Hippocampal formation (tissue), 2 donors: ENCODE data around the gene S100A2.
A peak's percentile ranks its signal among the peaks of the same experiment; 100 is the strongest.

ENCODE experiments used
- DNase-seq, 2 donors: peaks; one replicate each; lab custom pipeline; 2025; lab: John Stamatoyannopoulos, UW

Gene S100A2

DNA sequence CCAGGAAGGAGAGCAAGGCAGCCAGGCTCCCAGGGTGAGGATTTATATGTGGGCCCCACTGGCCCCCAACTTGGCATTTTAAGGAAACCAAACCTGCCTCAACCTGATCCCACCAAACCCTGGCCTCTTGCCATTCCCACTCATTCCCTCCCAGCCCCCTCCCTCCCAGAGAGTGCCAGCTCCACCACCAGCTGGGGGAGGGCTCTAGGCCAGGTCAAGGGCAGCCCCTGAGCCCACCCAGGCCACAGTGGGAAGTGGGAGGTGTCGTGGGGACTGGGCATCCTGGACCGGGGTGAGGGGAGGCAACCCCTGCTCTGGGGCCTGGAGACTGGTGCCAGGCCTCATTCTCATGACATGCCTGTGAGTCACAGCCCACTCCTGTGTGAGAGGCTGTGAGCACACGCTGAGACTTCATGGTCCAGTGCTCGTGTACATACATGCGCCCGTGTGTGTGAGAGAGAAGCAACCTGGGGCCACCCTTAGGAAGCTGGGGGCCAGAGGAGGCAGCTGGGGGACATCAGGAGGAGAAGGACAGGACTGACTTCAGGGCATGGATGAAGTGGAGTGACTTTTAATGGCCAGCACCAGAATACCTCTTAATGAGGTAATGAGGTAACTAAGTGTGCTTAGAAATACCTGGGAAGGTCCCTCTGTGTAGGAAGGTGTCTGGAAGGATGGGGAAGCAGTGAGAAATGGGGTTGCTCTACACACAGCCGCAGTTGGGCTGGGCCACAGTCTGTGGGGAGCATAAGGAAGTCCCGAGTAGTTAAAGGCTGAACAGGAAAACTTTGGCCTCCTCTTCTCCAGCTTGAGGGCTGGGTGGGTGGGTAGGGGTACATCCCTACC is at the start of gene S100A2:
TSS of gene S100A2 (minus strand) at position 316 of the 846 bp plus-strand sequence. CDS start 1,967 bp downstream, outside the sequence.
- DNase-seq, result no peak

DNA sequence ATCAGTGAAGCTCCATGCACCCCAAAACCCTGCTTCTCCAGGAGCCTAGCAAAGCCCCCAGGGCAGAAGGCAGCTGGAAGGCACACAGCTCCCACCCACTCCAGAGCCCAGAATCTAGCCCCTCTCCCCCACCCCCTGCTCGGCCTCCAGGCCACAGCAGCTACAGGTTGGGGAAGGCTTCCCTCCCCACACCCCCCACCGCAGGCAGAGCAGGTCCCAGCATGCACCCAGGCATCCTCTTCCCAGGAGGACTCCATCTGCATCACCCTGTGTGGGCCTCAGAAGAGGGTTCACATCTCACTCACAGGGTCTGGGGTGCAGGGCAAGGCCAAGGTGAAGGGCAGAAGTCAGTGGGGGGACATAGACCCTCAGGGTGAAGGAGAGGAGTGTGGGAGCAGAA is 49.8 kb upstream of the S100A2 start:
- no peak for DNase-seq

DNA sequence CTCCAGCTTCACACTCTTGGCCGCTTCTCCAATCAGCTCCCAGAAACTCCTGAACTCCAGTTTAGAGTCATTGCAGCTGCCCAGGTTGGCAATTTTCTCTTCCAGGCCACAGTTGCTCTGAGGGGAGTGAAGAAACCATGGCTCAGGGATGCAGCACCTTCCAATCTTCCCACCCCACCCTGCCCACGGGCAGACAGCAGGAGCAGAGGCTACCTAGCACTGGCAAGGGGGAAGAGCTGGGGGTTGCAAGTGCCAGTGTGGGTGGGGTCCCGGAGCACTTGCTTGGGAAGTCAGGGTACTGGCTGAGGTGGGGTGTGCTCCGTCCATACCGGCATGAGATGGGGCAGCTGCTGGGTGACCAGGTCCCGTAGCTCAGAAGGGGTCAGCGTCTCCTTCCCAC is 49.3 kb upstream of the S100A2 start:
- DNase-seq, result no peak

DNA sequence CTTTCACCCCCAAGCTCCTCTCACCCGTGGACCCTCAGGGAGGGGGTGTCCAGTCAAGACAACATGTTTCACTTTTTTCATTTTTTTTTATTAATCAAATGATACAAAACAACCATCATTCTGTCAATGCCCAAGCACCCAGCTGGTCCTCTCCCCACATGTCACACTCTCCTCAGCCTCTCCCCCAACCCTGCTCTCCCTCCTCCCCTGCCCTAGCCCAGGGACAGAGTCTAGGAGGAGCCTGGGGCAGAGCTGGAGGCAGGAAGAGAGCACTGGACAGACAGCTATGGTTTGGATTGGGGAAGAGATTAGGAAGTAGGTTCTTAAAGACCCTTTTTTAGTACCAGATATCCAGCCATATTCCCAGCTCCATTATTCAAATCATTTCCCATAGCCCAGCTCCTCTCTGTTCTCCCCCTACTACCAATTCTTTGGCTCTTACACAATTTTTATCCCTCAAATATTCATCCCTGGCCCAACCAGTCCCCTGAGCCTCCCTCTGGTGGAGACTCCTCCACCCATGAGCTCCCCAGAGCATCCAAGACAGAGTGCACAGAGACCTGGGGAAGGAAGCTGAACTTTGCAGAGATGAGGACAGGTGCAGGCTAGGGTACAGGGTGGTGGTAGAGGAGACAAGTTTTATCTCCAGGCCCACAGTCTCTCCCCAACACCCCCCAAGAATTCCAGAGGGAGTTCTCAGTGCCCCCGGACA is 48.7 kb upstream of the S100A2 start:
- DNase-seq, result no peak

DNA sequence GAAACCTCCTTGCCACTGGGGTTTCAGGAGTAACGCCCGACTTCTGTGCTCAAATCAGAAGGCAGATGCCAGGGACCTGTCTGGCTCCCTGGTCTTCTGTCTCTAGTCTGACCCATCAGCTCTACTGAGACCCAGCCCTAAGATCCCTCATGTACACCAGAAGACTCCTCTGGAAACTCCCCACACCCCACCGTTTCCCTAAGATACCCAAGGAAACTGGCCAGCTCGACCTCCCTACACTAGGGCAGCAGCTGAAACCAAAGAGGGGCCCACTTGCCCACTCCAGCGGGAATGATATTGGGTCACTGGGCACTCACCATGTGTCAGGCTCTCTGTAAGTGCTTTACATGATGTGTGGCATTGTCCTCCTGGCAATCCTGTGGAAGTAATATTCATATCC is 47.8 kb upstream of the S100A2 start:
- no peak for DNase-seq

DNA sequence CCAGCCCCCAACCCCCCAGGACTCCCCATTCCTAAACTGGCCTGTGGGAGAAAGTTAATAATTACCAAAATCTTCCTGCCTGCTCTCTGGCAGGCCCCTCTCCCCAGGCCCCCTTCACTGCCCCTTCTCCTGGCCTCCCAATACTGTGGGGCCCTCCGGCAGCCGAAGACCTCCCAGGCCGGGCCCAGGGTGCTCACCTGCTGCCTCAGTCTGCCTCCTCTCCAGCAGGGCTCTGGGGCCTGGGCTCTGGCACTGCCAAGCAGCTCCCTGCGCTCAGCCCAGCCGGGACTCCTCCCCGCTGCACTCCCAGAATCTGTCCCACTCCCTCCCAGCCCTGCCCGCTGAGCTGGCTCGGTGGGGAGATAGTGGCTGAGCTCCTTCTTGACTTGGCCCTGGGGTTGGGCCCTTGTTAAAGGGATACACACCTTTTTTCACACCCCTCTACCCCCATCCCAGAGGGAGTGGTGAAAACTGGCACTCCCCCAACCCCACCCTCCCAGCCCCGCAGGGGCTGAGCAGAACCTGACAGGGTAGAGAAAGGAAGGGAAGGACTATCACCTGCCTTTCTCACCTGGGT is 47.2 kb upstream of the S100A2 start, which contains the start of gene S100A16:
TSS of gene S100A16 (minus strand) at position 383 of the 577 bp plus-strand sequence. CDS start 4,986 bp downstream, outside the sequence.
- DNase-seq, result no peak

DNA sequence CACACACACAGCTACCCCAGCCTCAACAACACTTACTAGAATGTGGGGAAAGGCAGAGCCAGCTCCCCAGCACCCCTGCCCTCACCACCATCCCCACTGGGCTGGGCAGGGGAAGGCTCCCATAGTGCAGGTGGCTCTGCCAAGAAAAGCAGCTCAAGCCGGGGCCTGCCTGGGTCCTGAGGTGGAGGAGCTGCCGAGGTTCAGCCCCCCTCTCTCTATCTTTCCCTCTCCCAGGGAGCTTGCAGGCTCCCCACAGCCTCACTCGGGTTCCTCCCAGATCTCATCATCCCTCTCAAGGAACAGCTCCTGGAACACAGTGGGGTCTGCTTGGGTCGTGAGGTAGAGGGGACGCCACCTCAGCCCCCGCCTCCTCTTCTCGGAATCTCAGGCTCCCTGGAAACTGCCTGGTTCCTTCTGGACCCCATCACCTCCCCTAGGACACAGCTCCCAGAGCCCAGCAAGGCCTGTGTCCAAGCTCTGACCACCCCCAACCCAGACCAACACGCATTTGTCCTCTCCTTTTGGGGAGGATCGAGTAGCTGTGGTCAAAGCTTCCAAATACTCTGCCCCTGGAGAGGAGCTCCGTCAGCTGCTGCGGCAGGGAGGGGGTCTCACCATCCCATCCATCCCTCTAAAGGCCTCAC is 46.6 kb upstream of the S100A2 start:
- DNase-seq, result no peak

DNA sequence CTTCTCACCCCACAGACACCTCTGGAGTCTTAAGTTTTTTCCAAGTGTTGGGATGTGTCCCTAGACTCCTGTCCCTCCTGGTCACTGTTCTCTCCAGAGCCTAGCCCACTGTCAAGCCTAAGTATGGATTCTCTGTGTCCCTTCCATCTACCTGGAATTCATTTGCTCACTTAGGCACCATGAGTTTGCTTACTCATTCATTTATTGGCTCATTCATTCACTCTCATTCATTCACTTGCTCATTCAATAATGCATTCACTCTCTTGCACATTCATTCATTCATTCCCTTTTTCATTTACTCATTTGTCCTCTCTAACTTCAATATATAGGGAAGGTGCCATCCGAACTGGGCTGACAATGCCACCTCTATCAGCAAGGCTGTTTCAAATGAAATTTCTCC is 45.7 kb upstream of the S100A2 start:
- DNase-seq, result no peak

DNA sequence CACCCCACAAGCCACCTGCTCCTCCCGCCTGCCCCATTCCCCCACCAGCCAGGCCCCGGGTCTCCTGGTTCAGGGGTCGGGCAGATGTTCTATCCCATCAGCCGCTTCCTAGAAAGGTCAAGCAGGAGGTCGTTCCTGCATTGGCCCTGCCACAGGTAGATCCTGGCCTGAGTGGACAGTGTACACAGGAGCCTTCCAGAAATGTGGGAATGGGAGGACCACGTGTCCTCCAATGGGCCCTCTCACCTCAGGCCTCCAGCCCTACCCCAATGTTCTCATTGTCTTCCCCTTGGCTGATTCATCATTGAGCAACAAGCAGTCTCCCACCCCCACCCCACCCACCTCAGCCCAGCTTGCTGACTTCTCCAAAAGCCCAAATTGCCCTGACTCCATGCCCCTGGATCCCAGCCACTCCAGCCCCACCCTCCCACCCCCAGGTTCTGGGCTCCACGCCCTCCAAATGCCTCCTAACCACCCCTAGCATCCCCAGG is 45.2 kb upstream of the S100A2 start:
- no peak for DNase-seq

DNA sequence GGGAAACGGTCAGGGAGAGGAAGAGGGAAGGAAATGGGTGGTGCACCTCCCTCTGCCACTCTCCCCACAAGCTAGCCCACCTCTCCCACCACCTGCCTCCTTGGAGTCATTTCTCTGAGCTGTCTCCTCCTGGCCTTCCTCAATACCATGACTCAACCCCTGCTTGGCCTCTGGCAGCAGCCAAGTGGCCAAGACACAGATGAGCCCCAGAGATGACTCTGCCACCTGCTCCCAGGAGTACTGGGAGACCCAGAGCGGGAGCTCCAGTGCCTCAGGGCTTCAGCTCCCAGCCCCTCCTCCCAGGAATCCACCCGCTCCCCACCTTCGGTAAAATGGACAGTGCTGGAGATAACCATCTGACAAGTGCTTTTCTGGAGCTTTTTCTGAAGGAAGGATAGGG is 44.7 kb upstream of the S100A2 start:
- DNase-seq, result no peak

DNA sequence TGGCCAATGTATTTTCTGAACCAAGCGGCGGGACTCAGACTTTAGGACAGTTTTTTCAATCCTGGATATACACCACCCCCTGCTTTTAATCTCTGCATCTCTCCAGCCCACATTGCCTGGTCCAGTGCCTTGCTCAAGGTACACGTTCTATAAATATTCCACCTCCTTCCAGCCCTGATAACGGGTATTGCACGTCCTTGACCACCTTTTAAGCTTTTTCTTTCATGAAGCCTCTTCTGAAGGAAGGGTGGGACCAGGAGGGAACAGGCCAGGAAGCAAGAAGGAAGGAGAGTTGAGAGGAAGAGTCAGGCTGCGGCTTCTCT is 43.9 kb upstream of the S100A2 start:
- DNase-seq, result no peak

DNA sequence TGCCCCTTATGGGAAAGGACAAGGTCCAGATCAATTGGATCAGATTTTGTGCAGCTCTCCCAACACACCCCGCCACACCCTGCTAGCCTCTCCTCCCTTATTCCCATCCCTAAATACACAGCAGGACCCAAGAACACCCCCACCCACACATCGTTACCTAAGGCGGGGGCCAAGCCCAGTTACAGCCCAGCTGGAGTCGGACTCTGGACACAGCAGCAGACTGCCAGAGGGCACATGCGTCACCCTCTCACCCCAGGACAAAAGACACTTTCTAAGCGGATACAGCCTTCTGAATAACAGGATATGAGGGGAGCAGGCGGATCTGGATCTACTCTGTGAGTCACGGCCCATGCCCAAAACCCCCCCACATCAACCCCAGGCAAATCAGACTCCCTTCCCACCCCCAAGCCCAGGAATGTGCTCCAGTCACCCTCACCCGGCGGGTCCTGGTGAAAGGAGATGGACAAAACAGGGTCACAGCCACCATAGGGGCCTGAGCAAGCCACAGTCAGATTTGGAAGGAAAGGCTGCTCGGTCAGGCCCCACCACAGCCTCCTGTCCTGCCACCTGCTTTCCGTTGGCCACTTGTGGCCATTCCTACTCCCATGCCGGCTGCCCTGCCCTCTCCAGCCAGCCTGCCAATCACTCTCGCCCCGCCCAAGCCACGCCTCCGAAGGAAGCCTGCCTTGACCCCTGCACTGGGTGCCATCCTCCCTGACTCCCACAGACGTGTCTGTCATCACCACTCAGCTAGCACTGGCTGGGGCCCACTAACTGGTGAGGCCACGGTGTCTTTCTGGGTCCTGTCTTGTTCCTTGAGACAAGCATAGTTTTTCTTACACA is 43.3 kb upstream of the S100A2 start:
- peak; percentile 35 to 64 for DNase-seq

DNA sequence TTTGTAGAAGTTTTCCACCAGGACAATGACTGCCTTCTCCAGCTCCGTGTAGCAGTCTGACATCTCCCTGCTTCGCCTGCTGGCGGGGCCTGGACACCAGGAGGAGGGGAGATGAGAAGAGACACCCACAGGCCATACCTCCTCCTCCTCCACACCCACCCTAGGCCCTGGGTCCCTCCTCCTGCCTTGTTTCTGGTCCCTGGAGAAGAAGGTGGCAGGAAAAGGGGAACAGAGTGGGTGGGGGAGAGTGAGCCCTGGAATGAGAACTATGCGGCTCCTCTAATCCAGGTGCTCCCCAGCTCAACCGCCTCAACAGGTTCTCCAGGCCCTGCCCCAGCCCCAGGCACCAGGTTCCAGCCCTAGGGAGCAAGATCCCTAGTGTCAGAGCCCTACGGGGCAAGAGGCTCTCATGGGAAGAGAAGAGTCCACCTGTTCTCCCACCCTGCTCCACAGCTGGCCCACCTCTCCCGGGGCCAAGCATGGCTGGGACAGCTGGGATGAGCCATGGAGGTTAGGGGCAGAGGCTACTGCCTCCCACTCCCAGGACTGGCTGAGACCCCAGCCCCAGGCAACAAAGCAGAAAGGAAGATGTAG is 42.5 kb upstream of the S100A2 start:
- no peak for DNase-seq

DNA sequence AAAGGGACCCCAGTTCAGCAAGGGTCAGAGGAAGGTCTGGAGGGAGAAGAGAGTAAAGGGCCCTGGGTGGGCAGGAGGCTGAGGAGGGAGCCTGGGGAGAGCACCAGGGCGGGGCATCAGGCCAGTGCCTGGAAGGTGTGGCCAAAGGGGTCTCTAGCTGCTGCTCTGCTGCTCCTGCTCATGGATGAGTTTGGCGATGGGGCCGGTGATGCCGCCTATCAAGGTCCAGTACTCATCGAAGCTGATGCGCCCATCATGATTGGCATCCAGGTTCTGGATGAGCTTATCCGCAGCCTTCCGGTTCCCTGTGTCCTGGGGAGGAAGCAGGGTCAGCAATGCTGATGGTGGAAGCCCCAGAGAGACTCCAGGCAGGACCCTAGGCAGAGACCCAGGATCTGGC is 41.7 kb upstream of the S100A2 start:
- no peak for DNase-seq

DNA sequence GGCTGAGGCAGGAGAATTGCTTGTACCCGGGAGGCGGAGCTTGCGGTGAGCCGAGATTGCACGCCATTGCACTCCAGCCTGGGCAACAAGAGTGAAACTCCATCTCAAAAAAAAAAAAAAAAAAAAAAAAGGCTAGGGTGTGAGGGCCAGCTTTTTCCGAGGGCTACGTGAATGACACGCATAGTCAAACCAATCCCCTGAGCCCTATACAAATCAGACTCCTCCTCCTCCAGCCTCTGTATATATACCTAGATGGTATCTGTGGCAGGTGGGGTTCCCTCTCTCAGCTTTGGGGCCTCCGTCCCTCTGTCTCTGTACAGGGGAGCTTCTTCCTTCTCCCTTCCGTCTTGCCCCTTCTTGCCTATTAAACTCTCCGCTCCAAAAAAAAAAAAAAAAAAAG is 40.5 kb upstream of the S100A2 start:
- no peak for DNase-seq

DNA sequence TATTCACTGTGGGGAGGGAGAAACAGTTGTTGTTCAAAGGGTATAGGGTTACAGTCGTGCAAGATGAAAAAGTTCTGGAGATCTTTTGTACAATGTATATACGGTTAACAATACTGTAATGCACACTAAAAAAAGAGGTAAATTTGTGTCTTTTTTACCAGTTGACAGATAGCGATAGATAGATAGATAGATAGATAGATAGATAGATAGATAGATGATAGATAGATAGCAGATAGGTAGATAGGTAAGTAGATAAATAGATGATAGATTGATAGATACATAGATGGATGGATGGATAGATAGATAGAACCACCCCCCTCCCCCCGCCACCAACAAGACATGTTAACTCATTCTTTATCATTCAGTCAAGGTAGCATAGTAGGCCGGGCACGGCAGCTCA is 37.1 kb upstream of the S100A2 start:
- no peak for DNase-seq

DNA sequence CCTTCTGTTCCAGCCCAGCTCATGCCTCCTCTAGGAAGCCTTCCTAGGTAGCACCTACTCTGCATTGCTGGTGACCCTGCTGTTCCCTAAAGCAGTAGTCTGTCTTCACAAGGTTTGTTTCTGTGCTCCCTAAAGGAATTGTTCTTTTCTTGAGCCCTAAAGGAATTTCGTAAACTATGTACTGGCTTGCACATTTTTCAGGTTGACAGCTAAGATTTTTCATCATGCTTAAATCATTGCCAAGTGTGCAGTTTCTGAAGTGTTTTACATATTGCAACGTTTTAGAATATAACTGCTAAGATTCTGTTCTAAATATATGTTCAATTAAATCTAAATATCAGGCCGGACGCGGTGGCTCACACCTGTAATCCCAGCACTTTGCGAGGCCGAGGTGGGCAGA is 34.2 kb upstream of the S100A2 start:
- no peak for DNase-seq

DNA sequence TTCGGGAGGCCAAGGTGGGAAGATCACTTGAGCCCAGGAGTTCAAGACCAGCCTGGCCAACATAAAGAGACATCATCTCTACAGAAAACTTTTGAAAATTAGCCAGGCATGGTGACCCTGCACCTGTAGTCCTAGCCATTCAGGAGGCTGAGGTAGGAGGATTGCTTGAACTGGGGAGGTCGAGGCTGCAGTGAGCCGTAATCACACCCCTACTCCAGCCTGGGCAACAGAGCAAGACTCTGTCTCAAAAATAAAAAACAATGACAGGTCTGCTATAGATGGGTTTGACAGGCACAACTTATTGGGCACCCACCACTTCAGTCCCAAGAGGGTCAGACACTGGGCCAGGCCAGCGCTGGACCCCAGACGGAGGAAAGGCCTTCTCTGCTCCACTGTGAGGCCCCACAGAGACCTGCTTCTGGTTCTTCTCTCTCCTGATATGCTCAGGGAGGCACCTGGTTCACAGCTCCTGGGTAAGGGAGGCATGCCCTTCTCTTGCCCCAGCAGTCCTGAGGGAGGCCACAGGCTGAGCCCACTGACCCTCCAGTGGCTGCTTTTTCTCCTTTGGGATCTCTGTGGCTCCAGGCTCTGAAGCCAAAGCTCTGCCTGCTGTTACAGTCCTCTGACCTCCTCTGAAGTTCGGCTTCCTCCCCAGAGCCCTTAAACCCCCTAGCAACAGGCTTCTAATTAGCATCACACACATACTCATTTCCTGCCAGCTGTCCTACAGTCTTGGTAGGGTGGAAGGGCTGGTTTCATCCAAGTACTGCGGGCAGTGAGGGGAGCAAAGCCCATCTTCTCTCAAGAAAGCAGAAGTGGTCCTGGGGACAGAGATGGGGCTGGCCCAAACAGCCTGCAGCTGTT is 32.9 kb upstream of the S100A2 start:
- peak in 1 of 2 donors; percentile 19 for DNase-seq

DNA sequence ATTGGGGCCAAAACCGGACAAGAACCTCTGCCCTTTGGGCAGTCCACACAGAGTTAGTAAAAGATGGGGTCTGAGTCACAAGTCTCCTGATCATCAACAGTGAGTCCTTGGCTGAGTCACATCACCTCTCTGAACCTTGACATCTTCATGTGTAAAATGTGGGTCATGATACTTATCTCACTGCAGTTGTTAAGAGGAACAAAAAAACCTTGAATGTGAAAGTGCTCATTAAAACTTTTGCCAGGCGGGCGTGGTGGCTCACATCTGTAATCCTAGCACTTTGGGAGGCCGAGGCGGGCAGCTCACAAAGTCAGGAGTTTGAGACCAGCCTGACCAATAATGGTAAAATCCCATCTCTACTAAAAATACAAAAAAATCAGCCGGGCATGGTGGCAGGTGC is 31.6 kb upstream of the S100A2 start:
- DNase-seq, result no peak

DNA sequence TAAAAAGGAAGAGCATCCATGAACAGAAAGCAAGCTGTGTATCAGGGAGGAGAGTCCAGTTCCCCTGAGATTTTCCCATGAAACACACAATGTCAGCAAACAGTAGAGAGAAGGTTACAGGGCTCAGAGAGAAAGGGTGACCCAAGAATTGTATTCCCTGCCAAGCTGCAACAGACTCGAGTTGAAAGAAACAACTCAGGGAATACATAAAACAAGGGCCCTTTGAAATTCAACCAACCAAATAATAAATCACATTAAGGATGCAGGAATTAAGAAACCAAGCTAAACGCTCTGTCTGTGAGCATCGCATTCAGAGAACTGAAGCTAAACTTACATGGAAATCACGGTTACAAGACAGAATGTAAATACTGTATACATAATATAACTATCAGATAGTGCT is 27.1 kb upstream of the S100A2 start:
- DNase-seq, result peak in 1 of 2 donors; percentile 41
